IPS-20b (cell line): ENCODE measurements around the gene ZNF169.
"Not testable (repeated sequence)": the region's sequence is repeated elsewhere in the genome, so short reads cannot be mapped to it uniquely, and the experiment has no call there.

Experiments
- H3K27ac ChIP-seq: one replicate; pipeline ENCODE4 v1.5.1; 2013; ENCODE audit warnings: low read length
- H3K27me3 ChIP-seq: 2 replicates; pipeline ENCODE4 v1.6.1; 2013; ENCODE audit warnings: mild to moderate bottlenecking, low read length, inconsistent platforms; ENCODE audit not compliant: insufficient read depth
- H3K36me3 ChIP-seq: 2 replicates; pipeline ENCODE4 v1.6.1; 2013; ENCODE audit warnings: low read depth, mild to moderate bottlenecking, inconsistent platforms, low read length, moderate library complexity; ENCODE audit not compliant: insufficient read depth
- H3K4me1 ChIP-seq: 2 replicates; pipeline ENCODE4 v1.6.1; 2013; ENCODE audit warnings: mild to moderate bottlenecking, control low read depth, inconsistent platforms, low read length, moderate library complexity; ENCODE audit not compliant: insufficient read depth
- H3K4me3 ChIP-seq: 2 replicates; pipeline ENCODE4 v1.5.1; 2013; ENCODE audit warnings: mild to moderate bottlenecking, low read length, inconsistent platforms
- H3K9ac ChIP-seq: 2 replicates; pipeline ENCODE4 v1.6.1; 2013; ENCODE audit warnings: low read depth, mild to moderate bottlenecking, inconsistent platforms, low read length, moderate library complexity
- H3K9me3 ChIP-seq: 2 replicates; pipeline ENCODE4 v1.6.1; 2013; ENCODE audit warnings: mild to moderate bottlenecking, low read depth, low read length, inconsistent platforms; ENCODE audit not compliant: insufficient read depth

Gene ZNF169

DNA sequence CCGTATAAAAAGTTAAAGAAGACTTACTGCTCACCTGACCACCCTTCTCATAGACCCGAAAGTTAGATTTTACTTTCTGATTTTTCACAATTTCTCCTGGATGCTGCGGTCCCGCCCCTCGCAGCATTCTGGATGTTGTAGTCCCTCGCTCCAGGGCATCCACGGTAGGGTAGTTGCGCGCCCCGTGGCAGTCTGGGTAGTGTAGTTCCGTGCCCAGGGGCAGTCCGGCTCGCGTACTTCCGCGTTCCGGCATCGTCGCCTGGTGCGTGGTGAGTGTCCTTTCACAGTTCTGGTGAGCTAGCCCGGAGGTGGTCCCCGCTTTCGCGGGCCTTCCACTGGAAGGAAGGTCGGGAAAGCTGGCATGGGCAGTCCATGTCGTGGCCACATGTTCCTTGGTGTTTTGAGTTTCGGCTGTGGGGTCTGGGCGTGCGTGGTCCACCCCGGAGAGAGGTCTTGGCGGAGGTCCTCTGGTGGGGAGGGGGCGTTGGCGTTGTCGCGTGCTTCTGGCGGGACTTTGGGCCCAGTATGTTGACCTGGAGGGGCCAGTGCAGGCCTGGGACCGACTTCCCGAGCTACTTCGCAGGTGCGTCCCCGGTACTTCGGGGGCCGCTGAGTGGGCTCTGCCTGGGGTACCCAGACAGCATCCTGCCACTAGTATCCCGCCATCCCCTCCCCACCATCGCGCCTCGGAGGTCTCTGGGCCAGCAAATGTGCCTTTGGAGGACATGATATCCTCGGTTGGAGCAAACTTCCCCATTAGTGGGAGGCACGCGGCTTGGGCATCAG is at the start of gene ZNF169:
Gene ZNF169 (plus strand): TSS at position 222 of the 786 bp plus-strand sequence. CDS start 19,515 bp downstream, outside the sequence.
- H3K4me3 ChIP-seq: peak within 1 kb of the TSS; percentile 94
- no peaks in the 10 kb centered on the region for H3K27me3 ChIP-seq
- no peak within 1 kb of the TSS for H3K27ac ChIP-seq
- H3K9me3 ChIP-seq: no peaks in the 10 kb centered on the region
- H3K9ac ChIP-seq: peak within 1 kb of the TSS; percentile 76
- peaks cover 3% of the 10 kb centered on the region; the same call in 1 of the 2 replicates for H3K36me3 ChIP-seq
- no peaks in the 10 kb centered on the region for H3K4me1 ChIP-seq

DNA sequence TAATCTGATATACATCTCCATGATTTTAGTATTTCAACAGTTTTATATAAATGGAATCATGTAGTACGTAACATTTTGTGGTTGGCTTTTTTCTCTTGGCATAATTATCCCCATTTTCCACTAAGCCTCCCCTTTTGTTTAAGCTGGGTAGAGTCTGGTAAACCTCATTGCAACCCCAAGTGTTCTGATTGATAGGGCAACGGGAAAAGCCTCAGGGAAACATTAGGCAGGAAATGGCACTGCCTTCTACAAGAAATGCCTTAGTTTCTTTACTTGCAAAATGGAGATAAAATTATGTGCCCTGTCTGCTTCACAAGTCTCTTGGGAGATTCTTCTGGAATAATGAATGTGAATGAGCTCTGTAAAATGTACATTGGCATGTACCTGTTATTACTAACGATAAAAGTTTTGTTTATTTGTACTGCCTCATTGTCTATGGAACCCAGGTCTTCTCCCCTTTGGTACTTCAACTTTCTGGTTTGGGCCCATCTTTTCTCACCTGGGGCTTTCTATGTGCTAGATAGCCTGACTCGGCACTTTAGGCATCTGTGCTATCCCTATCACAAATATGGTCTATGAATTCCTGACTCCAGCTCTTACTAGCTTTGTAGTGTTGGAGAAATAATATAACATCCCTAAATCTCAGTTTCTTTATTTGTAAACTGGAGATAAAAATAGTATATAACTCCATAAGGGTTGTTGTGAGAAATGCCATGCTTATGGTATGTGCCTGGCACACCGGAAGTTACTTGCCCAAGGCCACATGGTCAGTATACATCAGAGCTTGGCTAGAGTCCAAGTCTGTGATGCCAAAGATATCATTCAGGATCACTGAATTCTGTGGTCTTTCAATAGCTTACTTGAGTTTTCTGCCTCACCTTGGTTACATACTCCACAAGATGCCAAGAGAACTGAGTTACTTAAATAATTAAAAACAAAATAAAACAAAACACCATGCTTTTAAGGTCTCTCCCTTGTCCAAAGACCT is 48.2 kb upstream of the ZNF169 start:
- no peak overlapping the region for H3K9ac ChIP-seq
- no peaks in the 10 kb centered on the region for H3K27me3 ChIP-seq
- H3K27ac ChIP-seq: no peak overlapping the region
- peaks cover 9% of the 10 kb centered on the region; the same call in 1 of the 2 replicates for H3K4me1 ChIP-seq
- no peaks in the 10 kb centered on the region for H3K9me3 ChIP-seq
- no peak overlapping the region for H3K4me3 ChIP-seq
- H3K36me3 ChIP-seq: no peaks in the 10 kb centered on the region

DNA sequence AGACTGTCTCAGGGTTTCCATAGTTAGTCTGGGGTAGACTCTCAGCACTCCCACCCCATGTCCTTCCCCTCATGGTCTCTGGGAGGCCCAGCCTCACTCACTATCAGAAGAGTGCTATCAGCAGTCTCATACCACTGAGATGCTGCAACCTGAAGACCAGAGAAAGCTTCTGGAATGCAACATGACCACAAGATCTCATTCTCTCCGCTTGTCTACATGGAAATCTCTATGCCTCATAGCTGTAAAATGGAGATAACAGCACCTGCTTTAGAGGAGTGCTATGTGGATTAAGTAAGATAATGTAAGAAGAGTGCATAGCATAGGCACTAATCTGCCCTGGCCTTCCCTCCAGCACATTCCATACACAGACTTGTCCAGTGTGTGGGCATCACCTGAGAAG is 47.0 kb upstream of the ZNF169 start:
- no peaks in the 10 kb centered on the region for H3K36me3 ChIP-seq
- H3K27ac ChIP-seq: no peak overlapping the region
- peaks cover 9% of the 10 kb centered on the region; the same call in 1 of the 2 replicates for H3K4me1 ChIP-seq
- peaks cover 9% of the 10 kb centered on the region; the same call in 1 of the 2 replicates for H3K9me3 ChIP-seq
- H3K27me3 ChIP-seq: no peaks in the 10 kb centered on the region
- no peak overlapping the region for H3K9ac ChIP-seq
- H3K4me3 ChIP-seq: no peak overlapping the region

DNA sequence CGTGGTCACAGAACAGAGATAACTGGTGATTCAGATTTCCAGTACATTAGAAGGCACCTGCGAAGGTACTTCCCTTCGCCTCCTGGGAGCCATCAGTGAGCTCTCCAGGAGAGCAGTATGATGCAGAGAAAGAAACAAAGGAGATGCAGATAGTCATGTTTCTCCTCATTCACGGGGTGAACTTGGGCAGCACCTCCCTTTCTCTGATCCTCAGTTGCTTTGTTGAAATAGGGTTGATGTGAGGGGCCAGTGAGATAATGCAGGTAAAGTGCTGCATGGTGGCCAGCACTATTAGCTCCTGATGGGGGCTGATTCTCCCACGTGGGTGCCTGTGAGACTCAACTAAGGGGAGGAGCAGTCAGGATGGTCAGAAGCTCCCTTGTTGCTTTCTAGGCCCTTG is 46.6 kb upstream of the ZNF169 start:
- H3K9ac ChIP-seq: no peak overlapping the region
- no peak overlapping the region for H3K27ac ChIP-seq
- no peak overlapping the region for H3K4me3 ChIP-seq
- H3K27me3 ChIP-seq: no peaks in the 10 kb centered on the region
- peaks cover 9% of the 10 kb centered on the region; the same call in 1 of the 2 replicates for H3K9me3 ChIP-seq
- peaks cover 9% of the 10 kb centered on the region; the same call in 1 of the 2 replicates for H3K4me1 ChIP-seq
- H3K36me3 ChIP-seq: no peaks in the 10 kb centered on the region

DNA sequence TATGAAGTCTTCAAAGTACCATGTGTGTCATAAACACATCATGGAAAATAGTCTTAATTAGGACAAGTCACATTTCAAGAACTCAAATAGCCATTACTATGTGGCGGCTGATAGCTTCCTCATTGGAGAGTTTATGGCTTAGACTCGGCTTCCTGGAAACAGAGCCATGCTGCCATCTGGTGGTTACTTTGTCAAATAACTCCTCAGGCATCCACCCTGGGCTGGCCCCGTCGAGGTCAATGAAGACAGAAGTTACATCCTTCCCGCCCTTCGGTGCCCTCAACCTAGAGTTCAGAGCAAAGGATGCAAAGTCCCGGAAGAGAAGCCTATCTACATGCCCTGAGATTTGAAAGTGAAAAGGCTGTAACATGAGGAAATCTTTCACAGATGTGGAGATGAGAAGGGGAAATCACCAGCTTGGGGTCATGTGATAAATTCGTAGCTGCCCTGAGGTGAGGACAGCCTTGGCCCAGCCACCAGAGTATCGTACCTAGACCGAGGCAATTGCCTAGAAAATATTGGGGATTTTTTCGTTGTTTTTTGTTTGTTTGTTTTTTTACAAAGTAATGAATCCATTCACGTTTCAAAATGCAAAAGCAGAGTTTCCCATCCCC is 45.5 kb upstream of the ZNF169 start:
- H3K4me1 ChIP-seq: peaks cover 9% of the 10 kb centered on the region; the same call in 1 of the 2 replicates
- H3K36me3 ChIP-seq: no peaks in the 10 kb centered on the region
- no peak overlapping the region for H3K4me3 ChIP-seq
- H3K27ac ChIP-seq: no peak overlapping the region
- H3K27me3 ChIP-seq: no peaks in the 10 kb centered on the region
- H3K9ac ChIP-seq: no peak overlapping the region
- H3K9me3 ChIP-seq: peaks cover 9% of the 10 kb centered on the region; the same call in 1 of the 2 replicates

DNA sequence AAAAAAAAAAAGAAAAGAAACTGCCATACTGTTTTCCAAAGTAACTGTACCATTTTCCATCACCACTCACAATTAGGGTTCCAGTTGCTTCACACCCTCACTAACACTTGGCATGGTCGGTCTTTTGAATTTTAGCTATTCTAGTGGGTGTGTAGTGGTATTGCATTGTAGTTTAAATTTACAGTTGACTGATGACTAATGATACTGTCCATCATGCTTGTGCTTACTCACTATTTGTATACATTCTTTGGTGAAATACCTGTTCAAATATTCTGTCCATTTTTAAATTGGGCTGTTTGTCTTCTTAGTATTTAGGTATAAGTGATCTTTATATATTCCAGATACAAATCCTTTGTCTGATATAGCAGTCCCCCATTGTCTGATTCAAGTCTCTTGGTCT is 36.2 kb upstream of the ZNF169 start:
- Histone ChIP-seq H3K9me3 (no peaks in the 10 kb centered on the region), H3K27me3 (no peaks in the 10 kb centered on the region), H3K4me3 (no peak overlapping the region), H3K9ac (no peak overlapping the region), H3K36me3 (no peaks in the 10 kb centered on the region), H3K27ac (no peak overlapping the region), H3K4me1 (no peaks in the 10 kb centered on the region)

DNA sequence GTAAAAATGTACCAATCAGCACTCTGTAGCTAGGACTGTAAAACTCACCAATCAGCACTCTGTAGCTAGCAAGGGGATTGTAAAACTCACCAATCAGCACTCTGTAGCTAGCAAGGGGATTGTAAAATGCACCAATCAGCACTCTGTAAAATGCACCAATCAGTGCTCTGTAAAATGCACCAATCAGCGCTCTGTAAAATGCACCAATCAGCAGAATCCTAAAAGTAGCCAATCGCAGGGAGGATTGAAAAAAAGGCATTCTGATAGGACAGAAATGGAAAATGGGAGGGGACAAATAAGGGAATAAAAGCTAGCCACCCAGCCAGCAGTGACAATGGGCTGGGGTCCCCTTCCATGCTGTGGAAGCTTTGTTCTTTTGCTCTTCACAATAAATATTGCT is 33.7 kb upstream of the ZNF169 start:
- not testable (repeated sequence) for H3K4me1 ChIP-seq, H3K4me3 ChIP-seq, H3K9me3 ChIP-seq, H3K27ac ChIP-seq, H3K27me3 ChIP-seq, H3K9ac ChIP-seq, H3K36me3 ChIP-seq

DNA sequence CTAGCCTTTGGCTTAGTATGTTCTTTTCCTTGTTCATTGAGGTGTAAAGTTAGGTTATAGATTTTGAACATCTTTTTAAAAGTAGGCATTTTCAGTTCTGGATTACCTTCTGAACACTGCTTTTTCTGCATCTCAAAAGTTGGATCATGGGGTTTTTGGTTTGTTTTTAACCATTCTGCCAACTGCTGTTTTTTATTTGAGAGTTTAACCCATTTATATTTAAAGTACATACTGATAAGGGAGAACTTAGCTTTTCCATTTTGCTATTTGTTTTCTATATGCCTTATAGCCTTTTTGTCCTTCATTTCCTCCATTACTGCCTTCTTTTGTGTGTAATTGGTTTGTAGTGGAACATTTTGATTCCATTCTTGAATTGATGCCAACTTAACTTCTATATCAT is 30.5 kb upstream of the ZNF169 start:
- H3K9ac ChIP-seq: no peak overlapping the region
- H3K4me1 ChIP-seq: no peaks in the 10 kb centered on the region

DNA sequence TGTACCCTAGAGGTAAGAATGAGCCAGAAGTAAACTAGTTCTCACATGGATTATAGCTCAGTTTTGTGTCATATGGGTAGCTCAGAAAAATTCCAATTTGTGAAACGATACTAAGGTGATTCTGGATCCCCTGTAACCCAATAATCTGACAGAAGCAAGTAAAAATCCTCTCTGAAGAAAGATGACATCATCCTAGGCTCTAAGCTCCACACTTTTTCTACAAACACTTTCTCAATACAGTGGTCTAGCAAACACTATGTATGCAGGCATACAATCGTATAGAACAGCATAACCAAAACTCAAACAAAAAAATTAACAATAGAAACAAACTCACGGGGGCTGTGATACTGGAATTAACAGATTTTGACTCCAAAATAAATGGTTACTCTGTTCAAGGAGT is 26.7 kb upstream of the ZNF169 start:
- H3K36me3 ChIP-seq: no peaks in the 10 kb centered on the region
- H3K9ac ChIP-seq: no peak overlapping the region
- H3K4me3 ChIP-seq: no peak overlapping the region
- H3K4me1 ChIP-seq: no peaks in the 10 kb centered on the region
- H3K27ac ChIP-seq: no peak overlapping the region
- H3K27me3 ChIP-seq: no peaks in the 10 kb centered on the region
- H3K9me3 ChIP-seq: peaks cover 3% of the 10 kb centered on the region; the same call in 1 of the 2 replicates

More for the DNA sequence above, 30.5 kb upstream of the ZNF169 start:
- Histone ChIP-seq H3K36me3 (no peaks in the 10 kb centered on the region), H3K4me3 (no peak overlapping the region), H3K27me3 (no peaks in the 10 kb centered on the region), H3K27ac (no peak overlapping the region), H3K9me3 (peaks cover 3% of the 10 kb centered on the region; the same call in 1 of the 2 replicates)

DNA sequence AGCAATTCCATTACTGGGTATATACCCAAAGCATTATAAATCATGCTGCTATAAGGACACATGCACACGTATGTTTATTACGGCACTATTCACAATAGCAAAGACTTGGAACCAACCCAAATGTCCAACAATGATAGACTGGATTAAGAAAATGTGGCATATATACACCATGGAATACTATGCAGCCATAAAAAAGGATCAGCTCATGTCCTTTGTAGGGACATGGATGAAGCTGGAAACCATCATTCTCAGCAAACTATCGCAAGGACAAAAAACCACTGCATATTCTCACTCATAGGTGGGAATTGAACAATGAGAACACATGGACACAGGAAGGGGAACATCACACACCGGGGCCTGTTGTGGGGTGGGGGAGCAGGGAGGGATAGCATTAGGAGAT is 18.0 kb upstream of the ZNF169 start:
- H3K9ac ChIP-seq, H3K9me3 ChIP-seq, H3K36me3 ChIP-seq, H3K4me1 ChIP-seq, H3K27ac ChIP-seq, H3K4me3 ChIP-seq, H3K27me3 ChIP-seq: not testable (repeated sequence)

DNA sequence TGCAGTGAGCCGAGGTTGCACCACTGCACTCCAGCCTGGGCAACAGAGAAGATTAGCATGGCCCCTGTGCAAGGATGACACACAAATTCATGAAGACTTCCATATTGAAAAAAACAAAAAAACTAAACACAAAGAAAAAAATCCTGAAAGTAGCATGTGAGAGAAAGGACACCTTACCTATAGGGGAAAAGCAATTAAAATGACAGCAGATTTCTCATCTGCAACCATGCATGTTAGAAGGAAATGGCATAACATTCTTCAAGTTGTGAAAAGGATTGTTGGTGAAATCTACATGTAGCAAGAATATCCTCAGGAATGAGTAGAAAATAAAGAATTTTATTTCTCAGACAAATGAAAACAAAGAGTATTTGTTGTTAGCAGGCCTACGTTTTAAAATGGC is 13.4 kb upstream of the ZNF169 start:
- H3K9ac ChIP-seq: no peak overlapping the region
- H3K9me3 ChIP-seq: no peaks in the 10 kb centered on the region
- no peak overlapping the region for H3K4me3 ChIP-seq
- no peak overlapping the region for H3K27ac ChIP-seq
- no peaks in the 10 kb centered on the region for H3K4me1 ChIP-seq
- no peaks in the 10 kb centered on the region for H3K27me3 ChIP-seq
- no peaks in the 10 kb centered on the region for H3K36me3 ChIP-seq
